COR-L47 (cell line): ENCODE measurements around the gene GPR173.

Experiments used
- DNase-seq: peaks from one replicate; lab custom pipeline; 2025; lab: John Stamatoyannopoulos, UW

GPR173 gene

GRCh38 chrX:53048169-53049126 lies at the start of gene GPR173:
Gene GPR173 (plus strand): TSS chrX:53048789. CDS start chrX:53076622, 27,833 bp downstream.
- DNase-seq, result peak; percentile 42

- no peak for DNase-seq
Observed at GRCh38 chrX:53000447-53001135, 48.0 kb upstream of the GPR173 start.

- DNase-seq, result no peak
Observed at GRCh38 chrX:53001958-53002357, 46.6 kb upstream of the GPR173 start.

- DNase-seq, result no peak
Observed at GRCh38 chrX:53003111-53003510, 45.5 kb upstream of the GPR173 start.

GRCh38 chrX:53004038-53004437 lies 44.6 kb upstream of the GPR173 start:
- DNase-seq, result no peak

GRCh38 chrX:53004811-53005210 lies 43.8 kb upstream of the GPR173 start:
- DNase-seq, result no peak

GRCh38 chrX:53005327-53005726 lies 43.3 kb upstream of the GPR173 start:
- no peak for DNase-seq

- no peak for DNase-seq
Observed at GRCh38 chrX:53009032-53009431, 39.6 kb upstream of the GPR173 start.

- no peak for DNase-seq
Observed at GRCh38 chrX:53013291-53013690, 35.3 kb upstream of the GPR173 start.

- no peak for DNase-seq
Observed at GRCh38 chrX:53018627-53019026, 30.0 kb upstream of the GPR173 start.

GRCh38 chrX:53022381-53022780 lies 26.2 kb upstream of the GPR173 start:
- no peak for DNase-seq

GRCh38 chrX:53028678-53029077 lies 19.9 kb upstream of the GPR173 start:
- DNase-seq, result no peak

- no peak for DNase-seq
Observed at GRCh38 chrX:53031380-53031779, 17.2 kb upstream of the GPR173 start.

- no peak for DNase-seq
Observed at GRCh38 chrX:53036149-53036548, 12.4 kb upstream of the GPR173 start.

- DNase-seq, result no peak
Observed at GRCh38 chrX:53039236-53039635, 9.4 kb upstream of the GPR173 start.

GRCh38 chrX:53044995-53045394 lies 3.6 kb upstream of the GPR173 start:
- no peak for DNase-seq

- peak; percentile 13 for DNase-seq
Observed at GRCh38 chrX:53047228-53047627, 1.4 kb upstream of the GPR173 start.

GRCh38 chrX:53049127-53049517 lies 533 bp downstream of the GPR173 start:
- DNase-seq, result no peak

GRCh38 chrX:53050841-53051240 lies 2.3 kb downstream of the GPR173 start:
- no peak for DNase-seq

GRCh38 chrX:53055244-53055849 lies 6.8 kb downstream of the GPR173 start:
- DNase-seq, result no peak

- DNase-seq, result no peak
Observed at GRCh38 chrX:53056292-53056691, 7.7 kb downstream of the GPR173 start.

- DNase-seq, result no peak
Observed at GRCh38 chrX:53065104-53065503, 16.5 kb downstream of the GPR173 start.

- DNase-seq, result no peak
Observed at GRCh38 chrX:53071064-53071463, 22.5 kb downstream of the GPR173 start.
